ENCODE measurements around the gene UNG. TPM values are rescaled to one million over a fixed set of nuclear protein-coding genes. Genes with fewer than 3 reads are reported as not detected.

Gene UNG
- total and polyA plus RNA-seq, 2 donors (not counting 1 experiment from before 2014, with no cell fraction given): 6.1 to 14.7 TPM

DNA sequence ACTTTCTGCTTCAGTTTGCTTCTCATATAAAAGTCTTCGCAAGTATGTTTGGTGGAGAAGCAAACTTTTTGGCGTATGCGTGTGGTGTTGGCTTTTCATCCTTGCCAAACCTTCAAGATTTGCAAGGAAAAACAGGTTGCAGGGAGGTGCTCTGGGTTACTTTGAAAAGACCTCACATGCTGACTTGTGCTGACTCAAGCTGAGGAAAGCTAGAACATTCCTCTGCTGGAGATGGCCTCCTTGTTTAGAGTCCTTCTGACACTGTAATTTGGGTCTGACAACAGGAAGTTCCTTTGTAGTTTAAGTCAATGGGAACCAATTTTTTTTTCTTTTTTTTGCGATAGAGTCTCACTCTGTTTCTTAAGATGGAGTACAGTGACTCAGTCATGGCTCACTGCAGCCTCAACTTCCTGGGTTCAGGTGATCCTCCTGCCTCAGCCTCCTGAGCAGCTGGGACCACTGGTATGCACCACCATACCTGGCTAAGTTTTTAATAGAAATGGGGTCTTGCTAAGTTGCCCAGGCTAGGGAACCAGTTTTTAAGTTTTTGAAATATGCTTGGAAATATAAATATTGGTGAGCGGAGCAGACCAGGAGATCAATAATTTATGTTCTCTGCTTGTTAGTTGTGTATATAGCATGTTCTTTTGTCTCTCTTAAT, 16.4 kb downstream of the UNG start:
- Histone ChIP-seq H3K4me3 (ENCODE audit: control extremely low read depth in 1 of 5, extremely low read depth in 1 of 5, insufficient read depth in 1 of 5, low read depth in 2 of 5, low read length in 4 of 5) (no peak overlapping the region), H3K4me2 (replicated peaks; ENCODE audit: low read depth, low read length, poor library complexity, severe bottlenecking) (no peak overlapping the region), H4K20me1 (ENCODE audit: control insufficient read depth, insufficient read depth, low read length, poor library complexity, severe bottlenecking) (no peaks in the 10 kb centered on the region), H3K79me2 (ENCODE audit: control insufficient read depth, insufficient read depth, low read length) (no peaks in the 10 kb centered on the region), H3K36me3 (replicated peaks in 1 of 2; ENCODE audit: control extremely low read depth in 1 of 2, control insufficient read depth in 1 of 2, extremely low read depth in 1 of 2, insufficient read depth in 2 of 2, low read length in 1 of 2) (no peaks in the 10 kb centered on the region), H2AFZ (ENCODE audit: insufficient read depth, low read depth, low read length, poor library complexity, severe bottlenecking) (no peak overlapping the region), H3K4me1 (ENCODE audit: control insufficient read depth in 2 of 2, insufficient read depth in 2 of 2, low read length in 2 of 2) (peaks cover 0 to 3% of the 10 kb centered on the region in 2 donors), H3K9me3 (ENCODE audit: control extremely low read depth in 1 of 3, control insufficient read depth in 2 of 3, insufficient read depth in 1 of 3, low read length in 2 of 3) (no peaks in the 10 kb centered on the region), H3K9ac (ENCODE audit: low read length) (no peak overlapping the region), H3K27me3 (replicated peaks in 1 of 4; ENCODE audit: control extremely low read depth in 1 of 4, control insufficient read depth in 3 of 4, insufficient read depth in 4 of 4, low read length in 3 of 4) (no peaks in the 10 kb centered on the region), H3K27ac (ENCODE audit: low read length in 2 of 2) (no peak overlapping the region)
- no peak overlapping the region for H3K27ac Mint-ChIP-seq
- 100% methylated on average over 4 of the region's 5 CpGs for WGBS (ENCODE audit: insufficient coverage)
- no peaks in the 10 kb centered on the region for H3K9me3 Mint-ChIP-seq (ENCODE audit: insufficient read depth)
- ATAC-seq (ENCODE audit: low read depth) (no peak), DNase-seq (no peak)
- ChIA-PET POLR2A (no interaction called here), CTCF (interaction anchor here (0.5 to 4.0 kb wide), 2 partner anchors 11 to 280 kb away, joined by 3 to 25 read pairs; no protein-coding TSS in a partner anchor)
- H3K4me1 Mint-ChIP-seq: peaks cover 10% of the 10 kb centered on the region
- no peak overlapping the region for H3K4me3 Mint-ChIP-seq
- no peak for TF ChIP-seq EZH2 (IDR thresholded peaks at IDR 0.05; ENCODE audit: borderline replicate concordance, insufficient read depth, low read depth, low read length, poor library complexity, severe bottlenecking)
- no peak for TF ChIP-seq CTCF (IDR thresholded peaks at IDR 0.05)
- intact Hi-C loops (cut with micrococcal nuclease): loop anchor here (2.0 kb wide), 1 partner anchor 279 kb away; no protein-coding TSS in a partner anchor
- H3K27me3 Mint-ChIP-seq: no peaks in the 10 kb centered on the region

DNA sequence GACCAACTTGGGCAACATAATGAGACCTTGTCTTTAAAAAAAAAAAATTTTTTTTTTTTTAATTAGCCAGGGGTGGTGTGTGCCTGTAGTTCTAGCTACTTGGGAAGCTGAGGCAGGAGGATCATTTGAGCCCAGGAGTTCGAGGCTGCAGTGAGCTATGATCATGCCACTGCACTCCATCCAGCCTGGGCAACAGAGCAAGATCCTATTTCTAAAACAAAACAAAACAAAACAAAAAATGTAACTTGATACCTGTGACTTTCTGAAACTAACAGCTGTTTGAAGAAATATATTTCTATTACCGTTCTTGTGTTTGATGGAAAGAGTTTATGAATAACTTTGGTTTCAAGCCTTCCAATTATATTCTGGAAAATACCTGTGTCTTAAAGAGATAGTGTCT, 17.2 kb downstream of the UNG start:
- CTCF ChIA-PET: interaction anchor here (4.0 kb wide), 1 partner anchor 279 kb away, joined by 25 read pairs; no protein-coding TSS in a partner anchor
- POLR2A ChIA-PET: no interaction called here
- intact Hi-C loops (cut with micrococcal nuclease): no loop called here

More for the DNA sequence above, 17.2 kb downstream of the UNG start:
- Mint-ChIP-seq H3K27ac (no peak overlapping the region), H3K4me3 (no peak overlapping the region), H3K9me3 (ENCODE audit: insufficient read depth) (no peaks in the 10 kb centered on the region), H3K4me1 (peaks cover 10% of the 10 kb centered on the region), H3K27me3 (no peaks in the 10 kb centered on the region)
- no peak for ATAC-seq (ENCODE audit: low read depth)
- TF ChIP-seq CTCF (IDR thresholded peaks at IDR 0.05) (no peak), EZH2 (IDR thresholded peaks at IDR 0.05; ENCODE audit: borderline replicate concordance, insufficient read depth, low read depth, low read length, poor library complexity, severe bottlenecking) (no peak)
- no peaks in the 10 kb centered on the region for H3K36me3 ChIP-seq (replicated peaks in 1 of 2; ENCODE audit: control extremely low read depth in 1 of 2, control insufficient read depth in 1 of 2, extremely low read depth in 1 of 2, insufficient read depth in 2 of 2, low read length in 1 of 2)
- H3K4me2 ChIP-seq (replicated peaks; ENCODE audit: low read depth, low read length, poor library complexity, severe bottlenecking): no peak overlapping the region
- no peaks in the 10 kb centered on the region for H3K79me2 ChIP-seq (ENCODE audit: control insufficient read depth, insufficient read depth, low read length)
- WGBS (ENCODE audit: insufficient coverage): no CpG with 5 or more reads among the region's 2 CpGs
- H2AFZ ChIP-seq (ENCODE audit: insufficient read depth, low read depth, low read length, poor library complexity, severe bottlenecking): no peak overlapping the region
- H3K27me3 ChIP-seq (replicated peaks in 1 of 4; ENCODE audit: control extremely low read depth in 1 of 4, control insufficient read depth in 3 of 4, insufficient read depth in 4 of 4, low read length in 3 of 4): no peaks in the 10 kb centered on the region
- no peak overlapping the region for H3K9ac ChIP-seq (ENCODE audit: low read length)
- no peaks in the 10 kb centered on the region for H4K20me1 ChIP-seq (ENCODE audit: control insufficient read depth, insufficient read depth, low read length, poor library complexity, severe bottlenecking)
- no peak overlapping the region for H3K27ac ChIP-seq (ENCODE audit: low read length in 2 of 2)
- DNase-seq: no peak
- peaks cover 0 to 3% of the 10 kb centered on the region in 2 donors for H3K4me1 ChIP-seq (ENCODE audit: control insufficient read depth in 2 of 2, insufficient read depth in 2 of 2, low read length in 2 of 2)
- H3K9me3 ChIP-seq (ENCODE audit: control extremely low read depth in 1 of 3, control insufficient read depth in 2 of 3, insufficient read depth in 1 of 3, low read length in 2 of 3): no peaks in the 10 kb centered on the region
- no peak overlapping the region for H3K4me3 ChIP-seq (ENCODE audit: control extremely low read depth in 1 of 5, extremely low read depth in 1 of 5, insufficient read depth in 1 of 5, low read depth in 2 of 5, low read length in 4 of 5)
